ENCODE data around the gene TXNRD2. TPM values are rescaled to one million over a fixed set of nuclear protein-coding genes. Genes with fewer than 3 reads are reported as not detected.
A peak's percentile ranks its signal among the peaks of the same experiment; 100 is the strongest.

The TXNRD2 gene
- total and polyA plus RNA-seq, 5 donors, result 18.7 to 32.9 (median 26.6) TPM

DNA sequence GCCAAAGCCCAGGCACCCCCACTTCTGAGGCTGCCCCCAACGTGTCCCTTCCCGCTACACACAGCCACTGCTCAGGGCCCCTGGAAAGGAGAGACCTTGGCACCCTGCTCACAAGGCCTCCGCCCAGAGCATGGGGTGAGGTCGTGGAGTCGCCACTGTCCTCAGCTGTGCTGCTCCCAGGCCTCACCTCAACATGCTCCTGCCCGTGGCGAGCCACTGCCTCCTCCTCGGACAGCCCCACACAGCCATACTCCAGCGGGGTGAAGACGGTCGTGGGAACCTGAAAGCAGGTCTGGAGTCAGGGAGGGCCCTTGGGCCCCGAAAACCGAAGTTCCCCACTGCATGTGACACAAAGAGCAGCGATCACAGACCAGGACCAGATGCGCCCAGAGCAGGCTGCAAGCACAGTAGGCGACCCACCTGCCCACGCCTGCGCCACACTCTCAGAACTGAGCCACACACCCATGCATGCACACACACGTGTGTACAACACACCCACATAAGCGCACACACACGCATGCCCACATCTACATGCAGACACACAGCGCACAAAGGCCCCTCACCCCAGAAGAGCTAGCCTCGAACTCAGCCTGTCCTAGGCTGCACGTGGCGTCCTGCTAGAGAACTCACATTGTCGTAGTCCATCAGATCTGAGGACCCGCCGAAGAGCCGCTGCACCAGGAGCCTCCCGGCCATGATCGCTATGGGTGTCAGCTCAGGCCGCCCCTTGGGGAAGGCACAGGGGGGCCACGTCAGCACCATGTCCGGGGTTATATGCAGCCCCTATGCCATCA is 61.4 kb downstream of the TXNRD2 start:
- 94% methylated on average over 34 of the region's 34 CpGs for WGBS
- Histone ChIP-seq H3K4me1 (ENCODE audit: control insufficient read depth, insufficient read depth, low read length) (no peaks in the 10 kb centered on the region), H3K27me3 (ENCODE audit: control insufficient read depth, insufficient read depth) (no peaks in the 10 kb centered on the region), H3K9me3 (ENCODE audit: control insufficient read depth, low read length) (no peaks in the 10 kb centered on the region), H3K27ac (ENCODE audit: low read length) (no peak overlapping the region), H3K4me3 (ENCODE audit: low read length) (no peak overlapping the region)
- intact Hi-C loops (cut with DNase I), result no loop called here
- peak; percentile 9 to 49 (median 34) for DNase-seq
- no peak for ATAC-seq

DNA sequence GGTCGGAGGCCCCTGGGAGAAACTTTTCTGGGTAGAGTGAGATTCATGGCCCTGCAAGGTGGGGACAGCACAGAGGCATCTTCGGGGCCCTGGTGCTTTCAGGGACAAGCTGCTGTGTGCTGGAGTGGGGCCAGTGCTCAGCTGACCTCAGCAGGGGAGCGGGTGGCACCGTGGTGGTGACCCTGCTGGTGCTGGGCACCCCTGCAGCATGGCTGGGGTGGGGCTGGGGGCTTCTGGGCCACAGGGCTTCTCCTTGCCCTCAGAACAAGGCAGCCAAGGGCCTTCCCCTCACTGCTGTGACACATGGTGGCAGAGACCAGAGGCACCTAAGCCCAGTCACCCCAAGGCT is 62.0 kb downstream of the TXNRD2 start:
- Histone ChIP-seq H3K4me3 (ENCODE audit: low read length) (no peak overlapping the region), H3K4me1 (ENCODE audit: control insufficient read depth, insufficient read depth, low read length) (no peaks in the 10 kb centered on the region), H3K27ac (ENCODE audit: low read length) (no peak overlapping the region), H3K9me3 (ENCODE audit: control insufficient read depth, low read length) (no peaks in the 10 kb centered on the region), H3K27me3 (ENCODE audit: control insufficient read depth, insufficient read depth) (no peaks in the 10 kb centered on the region)
- ATAC-seq (no peak), DNase-seq (peak in 2 of 3 donors; percentile 4 to 47)
- intact Hi-C loops (cut with DNase I), result no loop called here
- WGBS, result 78% methylated on average over 4 of the region's 4 CpGs

DNA sequence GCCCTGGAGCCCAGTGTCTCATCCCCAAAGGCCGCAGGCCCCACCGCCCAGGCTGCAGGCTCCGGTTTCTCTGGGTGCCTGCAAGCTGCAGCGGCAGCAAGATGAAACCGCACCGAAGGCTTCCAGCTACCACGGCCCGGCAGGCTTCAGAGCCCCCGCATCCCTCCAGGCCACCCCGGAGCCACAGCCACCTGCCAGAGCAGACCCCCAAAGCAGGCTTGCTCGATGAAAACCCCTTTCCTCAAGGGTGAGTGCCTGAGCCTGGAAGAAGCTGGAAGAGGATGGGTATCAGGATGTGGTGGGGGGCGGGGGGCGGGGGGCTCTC is 62.4 kb downstream of the TXNRD2 start:
- no peak overlapping the region for H3K27ac ChIP-seq (ENCODE audit: low read length)
- ATAC-seq (no peak), DNase-seq (peak; percentile 1 to 39 (median 36))
- intact Hi-C loops (cut with DNase I), result no loop called here
- no peaks in the 10 kb centered on the region for H3K4me1 ChIP-seq (ENCODE audit: control insufficient read depth, insufficient read depth, low read length)
- WGBS, result 93% methylated on average over 13 of the region's 13 CpGs
- no peaks in the 10 kb centered on the region for H3K9me3 ChIP-seq (ENCODE audit: control insufficient read depth, low read length)
- no peaks in the 10 kb centered on the region for H3K27me3 ChIP-seq (ENCODE audit: control insufficient read depth, insufficient read depth)
- H3K4me3 ChIP-seq (ENCODE audit: low read length), result no peak overlapping the region

DNA sequence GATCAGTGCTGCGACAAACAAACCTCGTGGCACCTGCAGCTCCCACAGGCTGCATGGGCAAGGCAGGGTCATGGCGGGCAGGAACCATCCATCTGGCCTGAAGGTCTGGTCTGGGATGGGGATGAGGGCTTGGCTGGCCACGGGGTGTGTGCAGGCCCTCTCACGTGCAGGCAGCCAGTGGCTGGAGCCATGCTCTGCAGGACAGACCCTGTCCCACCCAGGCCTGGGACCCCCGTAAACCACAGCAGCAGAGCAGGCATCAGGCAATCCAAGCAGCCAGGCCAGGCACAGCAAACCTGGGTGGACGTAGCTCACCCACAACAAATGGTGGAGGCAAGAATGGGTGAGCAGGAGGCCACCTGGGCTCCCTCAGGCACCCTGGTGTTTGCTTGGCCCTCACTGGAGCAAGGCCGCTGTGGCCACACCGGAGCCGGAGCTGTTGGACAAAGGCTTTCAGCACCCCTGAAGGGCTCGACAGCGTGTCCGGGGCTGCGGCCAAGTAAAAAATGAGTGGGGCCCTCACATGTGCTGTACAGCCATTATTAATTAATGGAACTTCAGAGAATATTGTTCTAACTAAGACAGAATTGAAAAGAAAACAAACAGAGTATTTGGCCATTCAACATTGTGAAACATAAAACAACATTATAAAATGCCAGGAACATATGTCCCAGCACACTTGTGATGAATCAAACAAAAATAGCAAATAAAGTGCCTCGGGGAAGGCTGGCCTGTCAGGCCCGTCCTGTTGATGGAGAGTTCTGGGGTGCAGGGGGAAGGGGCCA is 63.0 kb downstream of the TXNRD2 start:
- Histone ChIP-seq H3K27ac (ENCODE audit: low read length) (no peak overlapping the region), H3K9me3 (ENCODE audit: control insufficient read depth, low read length) (no peaks in the 10 kb centered on the region), H3K27me3 (ENCODE audit: control insufficient read depth, insufficient read depth) (no peaks in the 10 kb centered on the region), H3K4me3 (ENCODE audit: low read length) (no peak overlapping the region), H3K4me1 (ENCODE audit: control insufficient read depth, insufficient read depth, low read length) (no peaks in the 10 kb centered on the region)
- intact Hi-C loops (cut with DNase I), result no loop called here
- ATAC-seq (no peak), DNase-seq (peak in 2 of 3 donors; percentile 10 to 45)
- 88% methylated on average over 16 of the region's 16 CpGs for WGBS

DNA sequence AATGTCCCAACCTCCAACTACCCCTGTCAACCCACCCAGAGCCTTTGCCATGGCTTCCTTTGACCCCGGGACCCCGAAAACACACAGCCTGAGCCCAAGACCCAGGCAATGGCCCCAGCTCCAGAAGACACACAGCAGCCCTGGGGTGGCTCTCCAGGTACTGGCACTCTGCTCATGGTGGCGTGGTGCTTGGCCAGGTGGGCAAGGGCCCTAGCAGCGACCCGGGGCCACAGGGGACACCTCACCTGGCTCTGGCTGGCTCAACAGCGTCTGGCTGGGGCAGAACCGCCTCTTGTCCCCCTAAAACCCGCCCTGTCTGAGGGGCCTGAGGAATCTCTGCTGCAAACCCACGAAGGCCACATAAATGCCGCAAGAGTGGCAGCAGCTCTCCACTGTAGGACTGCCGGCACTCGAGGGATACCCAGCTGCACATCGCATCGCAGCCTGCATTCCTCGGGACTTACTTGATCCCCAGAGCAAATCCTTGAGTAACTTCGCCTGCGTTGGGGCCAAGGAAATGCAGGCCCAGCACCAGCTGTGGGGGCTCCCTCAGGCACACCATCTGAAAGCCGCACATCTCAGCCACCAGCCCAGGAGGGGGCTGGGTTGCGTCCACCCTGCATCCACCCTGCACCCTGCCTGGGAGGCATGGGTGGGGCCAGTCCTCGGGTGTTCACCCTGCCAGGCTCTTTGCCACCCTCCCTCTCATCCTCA is 63.8 kb downstream of the TXNRD2 start:
- no peaks in the 10 kb centered on the region for H3K9me3 ChIP-seq (ENCODE audit: control insufficient read depth, low read length)
- no peaks in the 10 kb centered on the region for H3K4me1 ChIP-seq (ENCODE audit: control insufficient read depth, insufficient read depth, low read length)
- 91% methylated on average over 20 of the region's 20 CpGs for WGBS
- no peaks in the 10 kb centered on the region for H3K27me3 ChIP-seq (ENCODE audit: control insufficient read depth, insufficient read depth)
- ATAC-seq, result no peak
- no peak overlapping the region for H3K27ac ChIP-seq (ENCODE audit: low read length)
- intact Hi-C loops (cut with DNase I), result no loop called here
- peak in 2 of 3 donors; percentile 35 to 41 for DNase-seq
- H3K4me3 ChIP-seq (ENCODE audit: low read length), result no peak overlapping the region

DNA sequence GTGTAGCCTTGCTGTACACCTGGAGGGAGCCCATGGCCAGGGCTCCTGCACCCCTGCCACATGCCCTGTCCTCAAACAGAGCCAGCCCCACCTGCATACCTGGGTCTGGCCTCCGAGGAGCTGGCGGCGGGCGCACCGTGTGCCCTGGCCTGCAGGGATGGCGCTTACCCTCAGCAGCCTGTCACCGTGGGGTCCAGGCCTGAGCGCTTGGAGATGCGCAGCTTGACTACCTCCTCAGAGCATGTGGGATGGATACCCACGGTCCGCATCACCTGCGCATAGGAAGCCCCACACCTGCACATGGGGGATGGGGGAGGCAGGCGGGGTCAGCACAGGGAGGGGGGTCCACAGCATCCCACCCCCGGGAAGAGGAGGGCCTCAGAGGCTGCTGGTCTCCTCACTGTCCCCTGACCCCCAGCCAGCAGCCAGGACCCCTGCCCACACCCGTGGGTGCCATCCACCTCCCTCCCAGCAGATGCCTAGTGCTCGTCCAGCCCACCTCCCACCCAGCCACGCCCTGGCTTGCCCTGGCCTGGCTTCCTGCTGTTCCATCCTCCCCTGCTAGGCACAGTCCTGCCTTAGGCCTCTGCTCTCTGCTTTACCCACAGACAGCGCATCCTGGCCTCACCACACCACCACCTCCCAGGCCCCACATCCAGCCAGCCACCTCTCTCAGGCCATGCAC is 64.5 kb downstream of the TXNRD2 start:
- Histone ChIP-seq H3K4me1 (ENCODE audit: control insufficient read depth, insufficient read depth, low read length) (no peaks in the 10 kb centered on the region), H3K27ac (ENCODE audit: low read length) (no peak overlapping the region), H3K27me3 (ENCODE audit: control insufficient read depth, insufficient read depth) (no peaks in the 10 kb centered on the region), H3K4me3 (ENCODE audit: low read length) (no peak overlapping the region), H3K9me3 (ENCODE audit: control insufficient read depth, low read length) (no peaks in the 10 kb centered on the region)
- intact Hi-C loops (cut with DNase I), result no loop called here
- DNase-seq (peak; percentile 10 to 51 (median 44)), ATAC-seq (no peak)
- 92% methylated on average over 18 of the region's 18 CpGs for WGBS

DNA sequence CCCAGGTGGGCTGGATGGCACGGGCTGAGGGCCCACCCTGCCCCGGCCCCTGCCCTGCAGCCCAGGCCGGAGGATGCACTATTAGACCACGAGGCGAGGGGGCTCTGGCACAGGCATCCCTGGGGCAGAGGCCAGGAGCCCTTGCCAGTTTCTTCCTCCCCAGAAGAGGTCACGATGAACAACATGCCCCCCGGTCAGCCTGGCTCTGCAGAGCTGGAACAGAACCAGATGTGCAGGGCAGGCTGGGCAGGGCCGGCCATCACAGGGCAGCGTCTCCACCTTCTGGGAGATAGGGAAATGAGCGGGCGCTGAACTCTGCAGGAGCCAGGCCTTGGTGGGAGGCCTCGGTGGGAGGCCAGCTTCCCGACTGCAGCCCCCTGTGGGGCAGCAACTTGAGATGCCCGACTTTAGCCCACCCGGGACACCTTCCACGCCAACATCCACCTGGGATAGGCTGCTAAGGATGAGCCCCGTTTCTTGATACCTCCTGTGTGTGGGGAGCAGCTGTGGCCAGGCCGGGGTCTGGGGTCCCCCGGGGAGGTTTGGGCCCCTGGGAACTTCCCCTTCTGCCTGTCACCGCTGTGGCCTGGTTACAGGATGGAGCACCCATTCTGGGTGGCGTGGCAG is 65.2 kb downstream of the TXNRD2 start:
- 80% methylated on average over 21 of the region's 21 CpGs for WGBS
- ATAC-seq (peak; percentile 12 to 15), DNase-seq (peak; percentile 27 to 64 (median 54))
- intact Hi-C loops (cut with DNase I), result no loop called here
- no peaks in the 10 kb centered on the region for H3K4me1 ChIP-seq (ENCODE audit: control insufficient read depth, insufficient read depth, low read length)
- H3K27ac ChIP-seq (ENCODE audit: low read length), result no peak overlapping the region
- H3K9me3 ChIP-seq (ENCODE audit: control insufficient read depth, low read length), result no peaks in the 10 kb centered on the region
- H3K4me3 ChIP-seq (ENCODE audit: low read length), result no peak overlapping the region
- no peaks in the 10 kb centered on the region for H3K27me3 ChIP-seq (ENCODE audit: control insufficient read depth, insufficient read depth)

DNA sequence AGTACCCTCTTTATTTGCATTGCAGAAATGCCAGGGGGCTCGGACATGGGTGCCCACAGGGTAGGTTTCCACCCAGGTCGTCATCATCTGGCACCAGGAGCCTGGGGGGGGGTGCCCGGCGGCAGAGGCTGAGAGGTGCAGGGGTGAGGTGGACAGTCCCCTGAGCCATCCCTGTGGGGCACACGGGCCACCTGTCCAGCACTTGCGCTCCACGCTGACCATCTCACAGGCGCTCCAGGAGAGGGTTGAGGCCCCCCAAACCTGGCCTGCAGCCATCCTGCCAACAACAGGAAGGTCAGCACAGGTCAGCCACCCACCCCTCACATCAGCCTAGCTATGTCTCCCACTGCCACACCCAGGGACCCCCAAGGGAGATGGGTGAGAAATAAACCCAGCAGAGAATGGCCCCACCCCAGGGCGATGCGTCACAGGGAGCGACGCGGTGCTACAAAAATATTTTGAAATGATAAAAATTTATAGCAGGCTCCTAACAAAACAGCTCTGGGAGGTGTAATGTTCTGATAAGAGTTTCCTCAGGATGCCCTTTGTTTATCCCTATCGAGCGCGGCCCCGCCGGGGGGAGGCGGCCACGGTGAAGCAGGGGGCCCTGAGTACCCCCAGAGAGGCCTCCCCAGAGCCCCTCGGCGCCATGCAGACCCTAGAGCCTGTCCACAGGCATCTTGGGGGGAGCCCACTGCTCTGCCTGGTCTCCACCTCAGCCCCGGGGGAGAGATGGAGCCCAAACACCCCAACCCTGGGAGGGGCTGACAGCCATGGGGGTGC is 65.9 kb downstream of the TXNRD2 start:
- ATAC-seq, result peak; percentile 9 to 65
- no peaks in the 10 kb centered on the region for H3K27me3 ChIP-seq (ENCODE audit: control insufficient read depth, insufficient read depth)
- no peaks in the 10 kb centered on the region for H3K4me1 ChIP-seq (ENCODE audit: control insufficient read depth, insufficient read depth, low read length)
- DNase-seq, result peak; percentile 61 to 74 (median 67)
- intact Hi-C loops (cut with DNase I), result no loop called here
- WGBS, result 74% methylated on average over 23 of the region's 23 CpGs
- no peaks in the 10 kb centered on the region for H3K9me3 ChIP-seq (ENCODE audit: control insufficient read depth, low read length)
- H3K4me3 ChIP-seq (ENCODE audit: low read length), result no peak overlapping the region
- H3K27ac ChIP-seq (ENCODE audit: low read length), result no peak overlapping the region

DNA sequence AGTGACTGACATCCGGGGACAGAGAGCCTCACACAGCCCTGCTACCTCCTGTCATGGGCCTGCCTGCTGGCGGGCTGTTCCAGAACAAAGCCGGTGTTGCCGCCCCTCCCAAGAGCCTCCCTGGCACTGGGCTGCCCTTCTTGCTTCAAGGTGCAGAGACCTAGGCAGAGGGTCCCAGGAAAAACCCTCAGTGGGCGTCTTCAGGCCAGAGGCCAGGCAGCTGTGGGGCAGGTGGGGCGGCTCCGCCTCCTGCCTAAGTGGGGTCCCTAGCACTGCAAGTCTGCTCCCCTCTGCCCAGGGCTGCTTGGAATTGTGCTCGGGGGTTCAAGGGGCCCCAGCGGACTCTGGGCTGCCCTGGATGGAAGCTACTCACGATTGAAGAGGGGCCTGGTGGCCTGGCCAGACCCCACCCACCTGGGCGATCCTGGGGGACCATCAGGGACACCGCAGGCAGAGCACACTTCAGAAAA is 66.5 kb downstream of the TXNRD2 start:
- ATAC-seq, result peak in 1 of 2 donors; percentile 5
- H3K4me3 ChIP-seq (ENCODE audit: low read length), result no peak overlapping the region
- H3K27ac ChIP-seq (ENCODE audit: low read length), result no peak overlapping the region
- no peaks in the 10 kb centered on the region for H3K27me3 ChIP-seq (ENCODE audit: control insufficient read depth, insufficient read depth)
- 83% methylated on average over 12 of the region's 12 CpGs for WGBS
- intact Hi-C loops (cut with DNase I), result no loop called here
- DNase-seq, result peak in 2 of 3 donors; percentile 41 to 53
- no peaks in the 10 kb centered on the region for H3K4me1 ChIP-seq (ENCODE audit: control insufficient read depth, insufficient read depth, low read length)
- H3K9me3 ChIP-seq (ENCODE audit: control insufficient read depth, low read length), result no peaks in the 10 kb centered on the region

Data from right cardiac atrium (tissue), 5 donors.